SJSA1 (cell line): ENCODE data around the gene MSANTD7. TPM values are rescaled to one million over a fixed set of nuclear protein-coding genes. Genes with fewer than 3 reads are reported as not detected.
"Not testable (repeated sequence)": the region's sequence is repeated elsewhere in the genome, so short reads cannot be mapped to it uniquely, and the experiment has no call there.

Experiments
- DNase-seq, 2 experiments: peaks; one replicate each; pipeline ENCODE4 v3.0.0-alpha.2; 2015 to 2020; ENCODE audit warnings: low spot score in 2 of 2, low read depth in 1 of 2
- H3K27ac ChIP-seq: fragments of 250-450 bp; sonication (Bioruptor Pico); 2 replicates; pipeline ENCODE4 v1.5.1; 2020; ENCODE audit warnings: mild to moderate bottlenecking, moderate library complexity
- H3K27me3 ChIP-seq: fragments of 250-450 bp; sonication (Bioruptor Pico); replicated peaks from 2 replicates; pipeline ENCODE4 v1.5.1; 2020; ENCODE audit warnings: mild to moderate bottlenecking, moderate library complexity
- H3K36me3 ChIP-seq: fragments of 250-450 bp; sonication (Bioruptor Pico); 2 replicates; pipeline ENCODE4 v1.5.1; 2020; ENCODE audit warnings: mild to moderate bottlenecking
- H3K4me1 ChIP-seq: fragments of 250-450 bp; sonication (Bioruptor Pico); replicated peaks from 2 replicates; pipeline ENCODE4 v1.6.1; 2021; ENCODE audit warnings: mild to moderate bottlenecking
- H3K4me3 ChIP-seq: fragments of 250-450 bp; sonication (Bioruptor Pico); 2 replicates; pipeline ENCODE4 v1.5.1; 2020; ENCODE audit warnings: mild to moderate bottlenecking
- H3K9me3 ChIP-seq: fragments of 250-450 bp; sonication (Bioruptor Pico); replicated peaks from 2 replicates; pipeline ENCODE4 v1.5.1; 2020; ENCODE audit warnings: mild to moderate bottlenecking
- total RNA-seq: library from RNA; depleted of rRNA; stranded (reverse); fragments of >200 nt; shearing (Covaris generic); gene quantifications from 2 replicates; pipeline ENCODE4 v1.2.3, GENCODE V29; 2014

Gene MSANTD7
- total RNA-seq, 1 experiment from 2014 or later, result 25.7 TPM

DNA sequence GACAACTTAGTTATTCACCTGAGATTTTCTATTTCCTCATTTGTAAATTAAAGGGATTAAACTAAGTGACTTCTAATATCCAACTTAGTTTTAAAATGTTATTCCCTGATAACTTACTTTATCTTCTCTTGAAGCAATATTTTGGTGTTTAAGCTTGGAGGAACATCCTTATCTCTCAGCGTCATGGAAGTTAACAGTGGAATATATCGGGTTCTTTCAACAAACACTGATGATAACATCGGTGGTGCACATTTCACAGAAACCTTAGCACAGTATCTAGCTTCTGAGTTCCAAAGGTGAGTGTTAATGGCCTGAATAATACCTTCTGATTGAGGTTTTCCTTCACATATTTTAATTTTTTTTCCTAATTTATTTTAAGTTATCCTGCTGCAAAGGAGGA lies 14.1 kb downstream of the MSANTD7 start:
- H3K4me3 ChIP-seq, result no peak overlapping the region
- H3K36me3 ChIP-seq, result peaks cover 66% of the 10 kb centered on the region
- no peak for DNase-seq

DNA sequence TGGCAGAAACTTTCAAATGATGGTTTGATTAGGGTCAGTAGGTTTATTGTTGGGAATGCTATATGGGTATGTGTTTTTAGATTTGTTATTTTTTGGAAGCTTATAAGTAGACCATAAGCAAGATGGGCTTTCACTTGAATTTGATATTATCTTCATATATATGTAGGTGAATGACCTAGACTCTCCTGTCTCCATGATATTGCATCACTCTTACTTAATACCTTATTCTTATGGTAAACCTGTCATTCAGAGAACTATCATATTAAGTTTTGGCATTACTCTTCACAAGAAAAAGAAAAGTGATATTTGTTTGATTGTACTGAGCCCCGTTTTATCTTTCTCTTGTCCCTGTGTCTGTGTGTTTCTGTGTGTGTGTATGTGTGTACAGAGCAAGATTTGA lies 17.3 kb downstream of the MSANTD7 start:
- Histone ChIP-seq H3K4me3 (no peak overlapping the region), H3K27me3 (no peaks in the 10 kb centered on the region), H3K9me3 (no peaks in the 10 kb centered on the region), H3K4me1 (no peaks in the 10 kb centered on the region), H3K27ac (no peak overlapping the region), H3K36me3 (peaks cover 61% of the 10 kb centered on the region)
- DNase-seq, result no peak

More for the DNA sequence above, 14.1 kb downstream of the MSANTD7 start:
- Histone ChIP-seq H3K27me3 (no peaks in the 10 kb centered on the region), H3K27ac (no peak overlapping the region), H3K4me1 (no peaks in the 10 kb centered on the region), H3K9me3 (no peaks in the 10 kb centered on the region)

DNA sequence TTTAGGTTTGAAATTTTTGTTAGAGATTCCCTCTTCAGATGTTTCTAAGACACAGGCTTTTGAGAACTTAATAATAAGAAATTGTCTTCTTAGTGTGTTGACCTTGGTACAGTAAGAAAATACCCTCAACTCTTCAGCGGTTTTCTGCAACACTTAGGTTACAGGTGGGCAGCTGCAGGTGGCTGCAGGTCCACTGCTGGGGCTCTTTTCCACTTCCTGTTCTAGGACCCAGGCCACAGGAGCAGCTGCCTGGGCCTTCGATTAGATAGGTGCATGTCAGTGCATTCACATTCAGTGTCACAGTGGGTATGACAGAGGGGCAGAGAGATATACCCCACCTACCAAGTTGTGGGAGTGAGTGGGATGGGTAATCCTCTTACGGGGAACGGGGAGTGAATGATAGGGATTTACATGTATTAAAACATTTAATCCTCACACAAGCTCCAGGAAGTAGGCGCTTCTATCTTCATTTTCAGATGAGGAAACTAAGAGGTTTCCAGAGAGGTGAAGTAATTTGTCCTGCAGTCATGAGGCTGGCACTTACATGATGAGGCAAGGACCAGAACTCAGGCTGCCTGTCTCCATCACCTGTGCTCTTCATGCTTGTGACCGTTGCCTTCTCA lies 20.3 kb downstream of the MSANTD7 start:
- Histone ChIP-seq H3K27ac (no peak overlapping the region), H3K9me3 (no peaks in the 10 kb centered on the region), H3K4me3 (no peak overlapping the region), H3K4me1 (no peaks in the 10 kb centered on the region), H3K27me3 (no peaks in the 10 kb centered on the region), H3K36me3 (peaks cover 56% of the 10 kb centered on the region)
- no peak for DNase-seq

GRCh38 chr10:14859043-14859442 lies 20.9 kb downstream of the MSANTD7 start:
- no peaks in the 10 kb centered on the region for H3K27me3 ChIP-seq
- no peak overlapping the region for H3K27ac ChIP-seq
- DNase-seq, result no peak
- no peaks in the 10 kb centered on the region for H3K9me3 ChIP-seq
- no peak overlapping the region for H3K4me3 ChIP-seq
- H3K36me3 ChIP-seq, result peaks cover 57% of the 10 kb centered on the region
- H3K4me1 ChIP-seq, result no peaks in the 10 kb centered on the region

DNA sequence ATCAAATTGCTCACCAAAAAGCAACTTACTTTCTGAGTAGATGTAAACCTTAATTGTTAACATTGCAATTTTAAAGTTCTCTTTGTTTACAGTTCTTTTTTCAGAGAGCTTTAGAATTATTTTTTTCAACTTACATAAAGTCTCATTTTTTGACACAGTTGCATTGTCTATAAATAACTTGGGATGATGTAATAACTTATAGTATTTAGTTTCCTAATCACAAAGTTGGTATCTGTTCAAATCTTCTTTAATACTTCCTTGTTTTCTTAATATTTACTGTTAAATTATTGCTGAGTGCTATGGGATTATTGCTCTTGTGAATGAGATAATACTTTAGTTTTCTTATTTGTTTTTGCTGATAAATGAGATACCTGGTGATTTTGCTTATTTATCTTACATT lies 21.7 kb downstream of the MSANTD7 start:
- H3K27ac ChIP-seq, result no peak overlapping the region
- H3K4me1 ChIP-seq, result no peaks in the 10 kb centered on the region
- peaks cover 52% of the 10 kb centered on the region for H3K36me3 ChIP-seq
- DNase-seq, result no peak
- H3K9me3 ChIP-seq, result no peaks in the 10 kb centered on the region
- H3K4me3 ChIP-seq, result no peak overlapping the region
- H3K27me3 ChIP-seq, result no peaks in the 10 kb centered on the region

- no peaks in the 10 kb centered on the region for H3K9me3 ChIP-seq
- H3K4me3 ChIP-seq, result no peak overlapping the region
- no peaks in the 10 kb centered on the region for H3K4me1 ChIP-seq
- H3K36me3 ChIP-seq, result peaks cover 47% of the 10 kb centered on the region
- H3K27ac ChIP-seq, result no peak overlapping the region
- no peak for DNase-seq
- no peaks in the 10 kb centered on the region for H3K27me3 ChIP-seq
Measured at GRCh38 chr10:14860791-14861190, 22.7 kb downstream of the MSANTD7 start.

GRCh38 chr10:14864466-14864865 lies 26.4 kb downstream of the MSANTD7 start:
- H3K36me3 ChIP-seq, result peaks cover 52% of the 10 kb centered on the region
- not testable (repeated sequence) for H3K4me1 ChIP-seq, DNase-seq, H3K9me3 ChIP-seq, H3K27me3 ChIP-seq, H3K27ac ChIP-seq, H3K4me3 ChIP-seq

DNA sequence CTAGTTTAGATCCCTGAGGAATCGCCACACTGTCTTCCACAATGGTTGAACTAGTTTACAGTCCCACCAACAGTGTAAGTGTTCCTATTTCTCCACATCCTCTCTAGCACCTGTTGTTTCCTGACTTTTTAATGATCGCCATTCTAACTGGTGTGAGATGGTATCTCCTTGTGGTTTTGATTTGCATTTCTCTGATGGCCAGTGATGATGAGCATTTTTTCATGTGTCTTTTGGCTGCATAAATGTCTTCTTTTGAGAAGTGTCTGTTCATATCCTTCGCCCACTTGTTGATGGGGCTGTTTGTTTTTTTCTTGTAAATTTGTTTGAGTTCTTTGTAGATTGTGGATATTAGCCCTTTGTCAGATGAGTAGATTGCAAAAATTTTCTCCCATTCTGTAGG lies 26.8 kb downstream of the MSANTD7 start:
- peaks cover 55% of the 10 kb centered on the region for H3K36me3 ChIP-seq
- not testable (repeated sequence) for DNase-seq, H3K4me1 ChIP-seq, H3K27me3 ChIP-seq, H3K27ac ChIP-seq, H3K9me3 ChIP-seq, H3K4me3 ChIP-seq

- Histone ChIP-seq H3K4me1 (peaks cover 17% of the 10 kb centered on the region), H3K9me3 (no peaks in the 10 kb centered on the region), H3K4me3 (no peak overlapping the region), H3K27ac (peak overlapping the region; percentile 38), H3K27me3 (no peaks in the 10 kb centered on the region), H3K36me3 (peaks cover 21% of the 10 kb centered on the region)
- peak; percentile 50 to 85 for DNase-seq
Measured at GRCh38 chr10:14873090-14873760, 35.1 kb downstream of the MSANTD7 start.

DNA sequence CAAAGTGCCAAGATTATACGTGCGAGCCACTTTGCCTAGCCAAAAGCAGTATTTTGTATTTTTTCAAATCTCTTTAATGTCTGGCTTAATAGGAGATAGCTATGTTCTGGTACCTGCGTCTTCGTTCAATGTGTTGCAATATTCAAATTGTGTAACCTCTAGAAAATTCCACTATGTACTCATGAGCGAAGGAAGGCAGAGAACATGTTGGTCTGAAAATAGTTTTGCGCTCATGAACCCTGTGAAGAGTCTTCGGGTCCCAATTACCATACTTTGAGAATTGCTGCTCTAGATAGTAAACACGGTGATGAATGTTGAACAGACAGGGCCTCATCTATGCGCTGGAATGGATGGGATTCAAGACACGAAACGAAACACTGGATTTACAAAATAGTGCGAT lies 37.8 kb downstream of the MSANTD7 start:
- H3K9me3 ChIP-seq, result no peaks in the 10 kb centered on the region
- no peaks in the 10 kb centered on the region for H3K27me3 ChIP-seq
- peaks cover 13% of the 10 kb centered on the region for H3K36me3 ChIP-seq
- DNase-seq, result no peak
- H3K4me3 ChIP-seq, result no peak overlapping the region
- peaks cover 24% of the 10 kb centered on the region for H3K4me1 ChIP-seq
- no peak overlapping the region for H3K27ac ChIP-seq

- H3K4me1 ChIP-seq, result peaks cover 24% of the 10 kb centered on the region
- H3K9me3 ChIP-seq, result no peaks in the 10 kb centered on the region
- H3K27ac ChIP-seq, result no peak overlapping the region
- no peaks in the 10 kb centered on the region for H3K27me3 ChIP-seq
- no peak for DNase-seq
- no peak overlapping the region for H3K4me3 ChIP-seq
- H3K36me3 ChIP-seq, result peaks cover 13% of the 10 kb centered on the region
Measured at GRCh38 chr10:14876764-14877163, 38.7 kb downstream of the MSANTD7 start.

- DNase-seq, result peak; percentile 95 to 96
- no peaks in the 10 kb centered on the region for H3K9me3 ChIP-seq
- H3K4me1 ChIP-seq, result peaks cover 11% of the 10 kb centered on the region
- H3K27me3 ChIP-seq, result no peaks in the 10 kb centered on the region
- peak within 1 kb of the TSS; percentile 86 for H3K27ac ChIP-seq
- H3K36me3 ChIP-seq, result peaks cover 18% of the 10 kb centered on the region
- peak within 1 kb of the TSS; percentile 96 for H3K4me3 ChIP-seq
Measured at GRCh38 chr10:14878266-14879123, 40.4 kb downstream of the MSANTD7 start, which contains the start of gene SUV39H2. SUV39H2 (plus strand) TSS chr10:14878866; CDS start chr10:14878889, 23 bp downstream.

- peaks cover 7% of the 10 kb centered on the region for H3K4me1 ChIP-seq
- H3K4me3 ChIP-seq, result peak overlapping the region; percentile 96
- H3K36me3 ChIP-seq, result peaks cover 24% of the 10 kb centered on the region
- H3K27me3 ChIP-seq, result no peaks in the 10 kb centered on the region
- H3K9me3 ChIP-seq, result no peaks in the 10 kb centered on the region
- H3K27ac ChIP-seq, result peak overlapping the region; percentile 86
- peak in 1 of 2 experiments; percentile 53 for DNase-seq
Measured at GRCh38 chr10:14879124-14879927, 41.2 kb downstream of the MSANTD7 start.
